K562 (cell line): ENCODE data around the gene SLC41A3. TPM values are rescaled to one million over a fixed set of nuclear protein-coding genes. Genes with fewer than 3 reads are reported as not detected.

ENCODE experiments used
- ATAC-seq: fragments of 200-7000 bp; cut with Tn5 transposase; 3 replicates; pipeline ENCODE4 v1.9.1; 2020; ENCODE audit warnings: moderate library complexity
- BruUV-seq: library from RNA; stranded (reverse); fragments of 400-500 nt; replicated peaks from 2 replicates; lab custom pipeline; 2021; lab: Mats Ljungman, UMichigan
- CTCF ChIA-PET: fragments of 300-600 bp; formaldehyde crosslinking; extraction: SDS; loops from one replicate; lab custom pipeline; 2021; ENCODE audit warnings: low intra/inter-chr PET ratio; lab: Yijun Ruan, JAX
- POLR2A ChIA-PET: fragments of 300-600, 350-650 bp; sonication (Branson Sonifier 250); formaldehyde crosslinking; extraction: SDS; loops from one replicate; lab custom pipeline; 2021; ENCODE audit warnings: antibody characterized with exemption, inconsistent platforms; lab: Yijun Ruan, JAX
- DNase-seq, 4 experiments: peaks; one replicate each; pipeline versions ENCODE4 v3.0.0 to v3.0.0-alpha.2; 2011 to 2018; ENCODE audit warnings: low spot score in 3 of 4, mixed read lengths in 3 of 4; ENCODE audit errors: extremely low read depth in 1 of 4
- FAIRE-seq: peaks from 2 replicates; lab custom pipeline; 2011; peaks lifted over from hg19 to GRCh38; lab: Jason Lieb, UNC
- H2AFZ ChIP-seq: 2 replicates; pipeline ENCODE4 v1.6.0; 2011; ENCODE audit warnings: low read depth, low read length, control low read depth, inconsistent platforms
- H3K27ac ChIP-seq: fragments of 200-600 bp; 3 replicates; pipeline ENCODE4 v1.8.0; 2011; ENCODE audit warnings: low read depth, mild to moderate bottlenecking, control low read depth, inconsistent platforms, low read length, moderate library complexity, mixed read lengths; ENCODE audit errors: extremely low read depth
- H3K27me3 ChIP-seq, 2 experiments: fragments of 300-600 bp in 1 of 2; 2 replicates in 1 of 2; 3 replicates in 1 of 2; pipeline versions ENCODE4 v1.6.0 to v1.8.0; 2011; ENCODE audit warnings: inconsistent platforms in 2 of 2, low read length in 2 of 2, mild to moderate bottlenecking in 1 of 2, mixed read lengths in 1 of 2, moderate library complexity in 1 of 2; ENCODE audit not compliant: control insufficient read depth in 2 of 2, insufficient read depth in 2 of 2
- H3K36me3 ChIP-seq: fragments of 300-600 bp; 3 replicates; pipeline ENCODE4 v1.8.0; 2011; ENCODE audit warnings: mild to moderate bottlenecking, low read length, inconsistent platforms; ENCODE audit not compliant: control insufficient read depth, insufficient read depth
- H3K4me1 ChIP-seq, 2 experiments: fragments of 200-600 bp in 1 of 2; replicated peaks in 1 of 2; 2 replicates in 1 of 2; 3 replicates in 1 of 2; pipeline versions ENCODE4 v1.5.1 to v1.8.0; 2011; ENCODE audit warnings: inconsistent platforms in 2 of 2, low read length in 2 of 2, mild to moderate bottlenecking in 1 of 2, mixed read lengths in 1 of 2, moderate library complexity in 1 of 2; ENCODE audit not compliant: control insufficient read depth in 2 of 2, insufficient read depth in 2 of 2
- H3K4me2 ChIP-seq: 2 replicates; pipeline ENCODE4 v1.6.1; 2011; ENCODE audit warnings: low read length, control low read depth, inconsistent platforms, mixed read lengths; ENCODE audit not compliant: insufficient read depth
- H3K4me3 ChIP-seq: fragments of 200-600 bp; sonication (generic), shearing (Covaris generic); 2 replicates; pipeline ENCODE4 v1.5.1; 2016; ENCODE audit warnings: control low read depth, inconsistent platforms
- H3K79me2 ChIP-seq: fragments of 200-600 bp; 3 replicates; pipeline ENCODE4 v1.8.0; 2011; ENCODE audit warnings: low read length, inconsistent platforms; ENCODE audit not compliant: control insufficient read depth, insufficient read depth
- H3K9ac ChIP-seq, 2 experiments: 2 replicates each; pipeline versions ENCODE4 v1.6.0 to v1.6.1; 2011; ENCODE audit warnings: low read depth in 2 of 2, low read length in 2 of 2, control low read depth in 1 of 2, inconsistent platforms in 1 of 2, mild to moderate bottlenecking in 1 of 2, mixed read lengths in 1 of 2; ENCODE audit not compliant: insufficient read depth in 1 of 2
- H3K9me1 ChIP-seq: one replicate; pipeline ENCODE4 v1.6.0; 2011; ENCODE audit warnings: inconsistent platforms, mild to moderate bottlenecking, low read length, moderate library complexity; ENCODE audit not compliant: control insufficient read depth, insufficient read depth
- H3K9me3 ChIP-seq: replicated peaks from 2 replicates; pipeline ENCODE4 v1.5.1; 2011; ENCODE audit warnings: low read depth, low read length, inconsistent platforms; ENCODE audit not compliant: control insufficient read depth, insufficient read depth
- H4K20me1 ChIP-seq: replicated peaks from 2 replicates; pipeline ENCODE4 v1.6.1; 2011; ENCODE audit warnings: low read length, inconsistent platforms, mixed read lengths; ENCODE audit not compliant: control insufficient read depth, insufficient read depth
- C11orf30 ChIP-seq: fragments of 450-650 bp; IDR thresholded peaks from 2 replicates; pipeline ENCODE4 v1.6.1; 2016; ENCODE audit warnings: low read depth, mild to moderate bottlenecking
- CEBPG ChIP-seq, 3 experiments: fragments of 200-800 bp in 1 of 3; sonication (Bioruptor generic) in 1 of 3; sonication (generic) in 1 of 3; formaldehyde crosslinking in 1 of 3; IDR thresholded peaks in 2 of 3; conservative IDR thresholded peaks in 1 of 3; 2 replicates each; pipeline versions ENCODE4 v1.6.1 to v1.8.0; 2016 to 2022; ENCODE audit warnings: missing compliant biosample characterization in 2 of 3, missing genetic modification characterization in 2 of 3, mild to moderate bottlenecking in 1 of 3, missing genetic modification reagents in 1 of 3
- CEBPZ ChIP-seq: fragments of 150-350 bp; IDR thresholded peaks from 2 replicates; pipeline ENCODE4 v1.6.1; 2014; ENCODE audit warnings: low read depth, mild to moderate bottlenecking, low read length, borderline replicate concordance
- DIDO1 ChIP-seq: fragments of 450-650 bp; IDR thresholded peaks from 2 replicates; pipeline ENCODE4 v1.6.1; 2016; ENCODE audit warnings: low read depth, missing biosample characterization, missing genetic modification characterization
- EGR1 ChIP-seq: fragments of 450-650 bp; conservative IDR thresholded peaks from 2 replicates; pipeline ENCODE4 v1.6.1; 2017; ENCODE audit warnings: mild to moderate bottlenecking
- HDAC2 ChIP-seq: fragments of 450-650 bp; IDR thresholded peaks from 2 replicates; pipeline ENCODE4 v1.6.1; 2016; ENCODE audit warnings: mild to moderate bottlenecking
- SIN3A ChIP-seq, 2 experiments: fragments of 150-350 bp in 1 of 2; IDR thresholded peaks; 2 replicates each; pipeline ENCODE4 v1.6.1; 2011 to 2016; ENCODE audit warnings: borderline replicate concordance in 2 of 2, low read depth in 2 of 2, low read length in 2 of 2, mild to moderate bottlenecking in 2 of 2, moderate library complexity in 2 of 2; ENCODE audit not compliant: control insufficient read depth in 1 of 2
- TRIM28 ChIP-seq: fragments of 450-650 bp; IDR thresholded peaks from 2 replicates; pipeline ENCODE4 v1.6.1; 2017
- ZFP36 ChIP-seq: fragments of 150-350 bp; IDR thresholded peaks from 2 replicates; pipeline ENCODE4 v1.6.1; 2018; ENCODE audit warnings: low read length, low read depth; ENCODE audit not compliant: partially characterized antibody
- ZNF507 ChIP-seq: conservative IDR thresholded peaks from 2 replicates; pipeline ENCODE4 v1.6.1; 2017; ENCODE audit warnings: missing genetic modification characterization, missing compliant biosample characterization
- WGBS: fragments of 100-300 bp; shearing (Covaris generic); methylation state at CpG from one replicate; pipeline ENCODE4 v1.1.6; 2016; ENCODE audit warnings: low coverage, mixed read lengths; ENCODE audit not compliant: insufficient coverage; ENCODE audit errors: missing lambda C conversion rate; 5-methylcytosine and 5-hydroxymethylcytosine counted together
- in situ Hi-C: fragments of 300-500 bp; cut with MboI; formaldehyde crosslinking; loops from 4 replicates; pipeline ENCODE4 v1.15.0; 2018; ENCODE audit warnings: inconsistent platforms, mixed read lengths
- intact Hi-C: fragments of 100-400 bp; cut with micrococcal nuclease; formaldehyde crosslinking; loops from 2 replicates; pipeline ENCODE4 v1.14.2; 2022
- polyA plus RNA-seq, 8 experiments: library from polyadenylated mRNA; depleted of rRNA in 4 of 8; stranded (reverse) in 5 of 8; unstranded in 3 of 8; fragments of >200 nt; fragmentation: Nextera tagmentation in 2 of 8; fragmentation: Illumina TruSeq in 1 of 8; extraction: Ambion mirVana in 2 of 8; extraction: Trizol in 1 of 8; gene quantifications; 2 replicates each; pipeline versions ENCODE4 v1.2.1 to v1.2.3, GENCODE V29; 2011 to 2014; ENCODE audit warnings: inconsistent platforms in 1 of 8, missing spikeins in 1 of 8
- total RNA-seq, 7 experiments: library from RNA; depleted of rRNA in 6 of 7; stranded (reverse); fragments of >200 nt in 6 of 7; fragmentation: Illumina TruSeq in 2 of 7; extraction: Trizol in 2 of 7; gene quantifications; 2 replicates each; pipeline versions ENCODE4 v1.2.1 to v1.2.3, GENCODE V29; 2011 to 2021; ENCODE audit warnings: low replicate concordance in 1 of 7
- TF ChIP-seq, protein P1 (sequence below): sonication (generic); formaldehyde crosslinking; IDR thresholded peaks from 2 replicates; pipeline ENCODE4 v1.8.0; 2022; ENCODE audit warnings: missing genetic modification reagents, mild to moderate bottlenecking, borderline replicate concordance
- TF ChIP-seq, protein P2 (sequence below): sonication (generic); formaldehyde crosslinking; IDR thresholded peaks from 2 replicates; pipeline ENCODE4 v1.8.0; 2022; ENCODE audit warnings: mild to moderate bottlenecking, missing genetic modification reagents, borderline replicate concordance

Gene SLC41A3
- total and polyA plus RNA-seq, 9 of the 15 experiments (the other 6 are each of a cell fraction or from before 2014, with no cell fraction given) = 4.1 to 20.7 (median 11.2) TPM

- no peak overlapping the region for H3K27ac ChIP-seq
- no peak overlapping the region for H2AFZ ChIP-seq
- no peaks in the 10 kb centered on the region for H3K36me3 ChIP-seq
- no peak for FAIRE-seq
- no peaks in the 10 kb centered on the region for H3K27me3 ChIP-seq
- H3K79me2 ChIP-seq = no peaks in the 10 kb centered on the region
- H3K4me3 ChIP-seq = no peak overlapping the region
- in situ Hi-C loops (no loop called here), intact Hi-C loops (no loop called here)
- no peak overlapping the region for H3K4me2 ChIP-seq
- ChIA-PET CTCF (no interaction called here), POLR2A (no interaction called here)
- no TSS peak for BruUV-seq
- no peak for ATAC-seq
- H3K9me1 ChIP-seq = no peaks in the 10 kb centered on the region
- H4K20me1 ChIP-seq = no peaks in the 10 kb centered on the region
- H3K9me3 ChIP-seq = no peaks in the 10 kb centered on the region
- DNase-seq = no peak
- 64% methylated on average over 4 of the region's 4 CpGs for WGBS
- no peaks in the 10 kb centered on the region for H3K4me1 ChIP-seq
- H3K9ac ChIP-seq = no peak overlapping the region
- peak; percentile 92 for TF ChIP-seq ZFP36
- TF ChIP-seq HDAC2 = no peak
- TF ChIP-seq EGR1 = no peak
- TF ChIP-seq TRIM28 = peak; percentile 64; the same call in 1 of the 2 replicates
- TF ChIP-seq, protein P1, sequence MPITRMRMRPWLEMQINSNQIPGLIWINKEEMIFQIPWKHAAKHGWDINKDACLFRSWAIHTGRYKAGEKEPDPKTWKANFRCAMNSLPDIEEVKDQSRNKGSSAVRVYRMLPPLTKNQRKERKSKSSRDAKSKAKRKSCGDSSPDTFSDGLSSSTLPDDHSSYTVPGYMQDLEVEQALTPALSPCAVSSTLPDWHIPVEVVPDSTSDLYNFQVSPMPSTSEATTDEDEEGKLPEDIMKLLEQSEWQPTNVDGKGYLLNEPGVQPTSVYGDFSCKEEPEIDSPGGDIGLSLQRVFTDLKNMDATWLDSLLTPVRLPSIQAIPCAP (CRISPR knock-in tag) = no peak
- TF ChIP-seq DIDO1 (tag) = no peak
- no peak for TF ChIP-seq CEBPG (CRISPR knock-in tag; IDR thresholded peaks at IDR 0.05)
- TF ChIP-seq CEBPG (tag; conservative IDR thresholded peaks at IDR 0.05 in 1 of 2, IDR thresholded peaks at IDR 0.05 in 1 of 2) = no peak
- no peak for TF ChIP-seq ZNF507 (tag)
- TF ChIP-seq, protein P2, sequence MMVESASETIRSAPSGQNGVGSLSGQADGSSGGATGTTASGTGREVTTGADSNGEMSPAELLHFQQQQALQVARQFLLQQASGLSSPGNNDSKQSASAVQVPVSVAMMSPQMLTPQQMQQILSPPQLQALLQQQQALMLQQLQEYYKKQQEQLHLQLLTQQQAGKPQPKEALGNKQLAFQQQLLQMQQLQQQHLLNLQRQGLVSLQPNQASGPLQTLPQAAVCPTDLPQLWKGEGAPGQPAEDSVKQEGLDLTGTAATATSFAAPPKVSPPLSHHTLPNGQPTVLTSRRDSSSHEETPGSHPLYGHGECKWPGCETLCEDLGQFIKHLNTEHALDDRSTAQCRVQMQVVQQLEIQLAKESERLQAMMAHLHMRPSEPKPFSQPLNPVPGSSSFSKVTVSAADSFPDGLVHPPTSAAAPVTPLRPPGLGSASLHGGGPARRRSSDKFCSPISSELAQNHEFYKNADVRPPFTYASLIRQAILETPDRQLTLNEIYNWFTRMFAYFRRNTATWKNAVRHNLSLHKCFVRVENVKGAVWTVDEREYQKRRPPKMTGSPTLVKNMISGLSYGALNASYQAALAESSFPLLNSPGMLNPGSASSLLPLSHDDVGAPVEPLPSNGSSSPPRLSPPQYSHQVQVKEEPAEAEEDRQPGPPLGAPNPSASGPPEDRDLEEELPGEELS = no peak
- peak; percentile 61; the same call in 1 of the 2 replicates for TF ChIP-seq CEBPZ
- no peak for TF ChIP-seq C11orf30
- TF ChIP-seq SIN3A (IDR thresholded peaks at IDR 0.05; ENCODE audit: borderline replicate concordance in 2 of 2, control insufficient read depth in 1 of 2, low read depth in 2 of 2, low read length in 2 of 2) = no peak
Observed at GRCh38 chr3:126028096-126028495, 55.8 kb downstream of the SLC41A3 start.
